ENCODE measurements around the gene ELMO3.

DNA sequence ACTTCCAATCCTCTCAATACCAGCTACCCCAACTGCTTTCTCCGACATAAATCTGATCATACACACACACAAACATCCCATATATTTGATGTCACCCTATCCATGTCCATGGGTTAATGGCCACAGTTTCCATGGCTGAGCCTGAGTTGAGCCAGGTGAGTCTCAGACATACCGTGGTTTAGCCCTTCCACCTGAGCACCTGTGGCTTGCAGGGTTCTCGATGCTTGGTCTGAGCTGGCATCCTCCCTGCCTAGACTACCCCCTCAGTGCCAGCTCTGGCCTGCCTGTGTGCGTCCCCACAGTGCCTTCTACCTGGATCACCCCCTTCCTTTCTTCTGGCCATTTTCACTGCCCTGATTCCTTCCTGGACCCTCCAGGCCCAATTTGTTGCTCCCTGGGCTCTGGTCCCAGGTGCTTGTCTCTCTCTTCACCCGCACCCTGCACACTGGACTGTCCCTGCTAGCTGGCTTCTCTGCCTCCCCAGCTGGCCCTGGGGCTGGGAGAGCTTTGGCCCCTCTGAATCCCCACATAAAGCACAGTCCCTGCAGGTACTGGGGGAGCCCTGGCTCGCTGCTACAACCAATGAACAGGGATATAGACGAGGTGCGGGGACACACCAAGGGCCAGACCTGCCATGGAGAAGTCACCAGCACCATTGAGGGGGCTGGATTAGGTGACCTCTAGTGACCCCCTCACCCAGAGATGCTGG is 7.4 kb downstream of the ELMO3 start:
- TF ChIP-seq CTCF (IDR thresholded peaks at IDR 0.05): no peak
- no peak for TF ChIP-seq POLR2AphosphoS5 (IDR thresholded peaks at IDR 0.05; ENCODE audit: low read depth, low read length)
- TF ChIP-seq REST (IDR thresholded peaks at IDR 0.05; ENCODE audit: insufficient read depth in 1 of 2, low read depth in 2 of 2, low read length in 1 of 2): no peak
- no peak for TF ChIP-seq SIN3A (IDR thresholded peaks at IDR 0.05; ENCODE audit: borderline replicate concordance, insufficient read depth, low read depth, low read length)
